GM12892 (cell line): ENCODE measurements around the gene ZNF337.

ENCODE experiments used
- POLR2A ChIP-seq: IDR thresholded peaks from 2 replicates; pipeline ENCODE4 v1.6.1; 2011; ENCODE audit warnings: low read depth, low read length, control low read depth
- POLR2AphosphoS5 ChIP-seq: IDR thresholded peaks from 2 replicates; pipeline ENCODE4 v1.6.1; 2011; ENCODE audit warnings: low read depth, low read length, control low read depth
- TAF1 ChIP-seq: IDR thresholded peaks from 2 replicates; pipeline ENCODE4 v1.6.1; 2011; ENCODE audit warnings: low read depth, mild to moderate bottlenecking, control low read depth, low read length, borderline replicate concordance

- TF ChIP-seq POLR2A: no peak
- TF ChIP-seq POLR2AphosphoS5: no peak
- TF ChIP-seq TAF1: no peak
Measured at GRCh38 chr20:25659999-25660398, 36.7 kb downstream of the ZNF337 start.
